Stromal cell of bone marrow (primary cell): ENCODE measurements around the gene MMD.

Source experiments
- DNase-seq: peaks from one replicate; pipeline ENCODE4 v3.0.0-alpha.2; 2012; ENCODE audit warnings: low read depth

Gene MMD

DNA sequence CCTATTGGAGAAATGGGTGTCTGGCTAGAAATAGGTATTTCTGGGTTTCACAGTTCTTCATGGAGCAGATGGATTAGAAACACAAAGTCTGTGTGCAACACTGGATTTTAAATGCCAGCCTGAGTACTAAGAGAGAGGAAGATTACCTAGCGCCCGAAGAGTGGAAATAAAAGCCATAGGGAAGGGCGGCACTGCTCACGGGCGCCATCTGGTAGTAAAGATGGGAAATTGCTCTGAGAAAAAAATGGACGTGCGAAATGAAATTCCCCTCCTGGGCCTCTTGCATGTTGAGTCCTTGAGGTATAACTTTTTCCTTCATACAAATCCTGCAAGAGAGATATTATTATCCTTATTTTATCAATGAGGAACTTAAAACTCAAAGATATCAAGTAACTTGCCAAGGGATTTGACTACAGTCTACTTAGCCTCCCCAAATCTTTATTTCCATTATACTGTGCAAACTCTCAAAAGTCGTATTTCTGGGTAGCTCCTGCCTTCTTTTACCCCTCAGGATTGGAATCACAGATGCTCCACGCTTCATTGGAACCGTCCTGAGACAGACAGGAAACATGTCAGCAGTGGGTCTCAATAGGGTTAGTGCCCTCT lies 72.8 kb downstream of the MMD start:
- peak; percentile 31 for DNase-seq

DNA sequence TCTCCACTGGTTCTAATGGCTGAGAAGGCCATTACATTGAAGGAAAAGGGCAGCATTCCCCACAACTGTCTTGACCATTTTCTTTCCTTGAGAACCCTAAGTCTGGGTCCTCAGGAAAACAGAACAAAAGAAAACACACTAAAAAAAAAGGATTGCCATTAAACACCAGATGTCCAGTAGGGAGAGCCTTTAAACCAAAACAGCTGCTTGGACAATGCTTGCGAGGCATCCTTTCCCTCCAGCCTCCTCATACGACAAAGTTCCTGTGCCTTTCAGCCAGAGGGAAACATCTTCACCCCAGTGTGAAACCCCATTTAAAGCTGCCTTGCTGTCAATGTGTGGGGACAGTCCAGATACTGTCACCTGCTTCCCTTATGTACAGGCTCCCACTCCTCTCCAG lies 74.3 kb downstream of the MMD start:
- no peak for DNase-seq

GRCh38 chr17:55346658-55347057 lies 75.0 kb downstream of the MMD start:
- DNase-seq: no peak

DNA sequence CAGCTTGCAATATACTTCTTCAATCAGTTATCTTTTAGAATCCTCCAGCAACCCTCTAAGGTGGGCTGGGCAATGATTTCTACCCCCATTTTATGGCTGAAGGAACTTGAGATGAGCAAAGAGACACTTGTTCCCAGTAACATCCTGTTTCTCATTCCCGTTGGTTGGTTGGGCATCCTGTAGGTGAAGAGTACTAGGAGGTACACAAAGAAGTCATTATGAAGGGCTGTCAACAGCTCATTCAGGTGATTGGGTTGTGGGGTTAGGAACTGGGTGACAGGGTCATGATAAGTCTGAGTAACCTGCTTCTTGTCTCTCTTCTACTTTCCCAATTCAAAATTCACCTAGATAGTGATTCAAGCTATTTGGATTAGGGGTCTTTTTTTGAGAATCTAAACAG lies 76.5 kb downstream of the MMD start:
- no peak for DNase-seq

DNA sequence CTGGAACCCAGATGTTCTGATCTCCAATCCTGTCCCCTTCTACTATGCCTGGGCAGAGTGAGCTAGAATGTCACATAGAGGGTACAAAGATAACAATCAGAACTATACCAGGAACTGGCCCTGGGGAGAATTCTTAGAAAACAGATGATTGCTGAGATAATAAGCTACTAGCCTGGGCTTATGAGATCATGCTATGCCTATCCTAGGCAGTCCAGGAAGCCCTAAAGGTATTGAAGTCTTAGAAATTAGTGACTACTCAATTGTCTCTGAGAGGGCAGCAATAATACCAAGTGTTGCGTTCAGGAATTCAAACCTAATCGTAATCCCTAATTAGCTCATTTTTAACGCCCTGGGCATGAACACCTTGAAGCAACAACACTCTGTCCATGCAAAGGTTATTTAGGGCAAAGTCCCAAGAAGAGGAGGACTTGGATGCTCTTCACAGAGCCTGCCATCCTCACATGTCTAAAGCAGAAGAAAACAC lies 77.1 kb downstream of the MMD start:
- no peak for DNase-seq

- no peak for DNase-seq
Measured at GRCh38 chr17:55343900-55344513, 77.6 kb downstream of the MMD start.

DNA sequence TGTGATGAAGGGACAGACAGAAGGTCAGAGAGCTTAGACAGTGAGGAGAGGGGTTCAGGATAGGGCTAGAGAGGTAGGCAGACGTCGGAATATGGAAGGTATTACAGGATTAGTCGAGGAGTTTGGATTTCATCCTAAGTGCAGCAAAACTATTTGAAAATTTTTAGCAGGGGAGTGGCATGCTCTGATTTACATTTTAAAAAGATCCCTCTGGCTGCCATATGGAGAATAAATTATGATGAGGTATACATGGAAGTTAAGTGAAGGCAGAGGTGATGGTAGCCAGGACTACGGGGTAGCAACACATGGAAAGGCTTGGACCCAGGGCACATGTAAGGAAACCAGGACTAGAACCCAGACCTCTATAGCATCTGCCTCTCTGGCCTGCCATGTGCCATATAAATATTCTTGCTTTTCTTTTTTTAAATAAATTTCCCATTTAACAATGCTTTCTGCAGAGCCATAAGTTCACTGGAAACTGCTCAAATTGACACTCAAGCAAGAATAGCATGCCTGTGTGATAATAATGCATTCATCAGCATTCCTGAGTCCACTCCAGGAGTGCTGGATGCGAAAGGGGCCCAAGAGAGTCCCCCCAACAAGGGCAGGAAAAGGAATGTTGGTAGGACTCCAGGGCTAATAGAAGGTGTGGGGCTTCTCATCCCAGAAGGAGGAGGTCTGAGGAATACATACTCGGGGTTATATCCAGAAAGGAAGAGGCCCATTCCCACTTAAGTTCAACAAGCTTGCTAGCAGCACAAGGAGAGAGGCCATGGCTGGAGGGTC lies 78.6 kb downstream of the MMD start:
- no peak for DNase-seq
